Retinal pigment epithelial cell (primary cell): Measurements from ENCODE around the gene TRAIP.
"Not testable (repeated sequence)": the region's sequence is repeated elsewhere in the genome, so short reads cannot be mapped to it uniquely, and the experiment has no call there.

Source experiments
- DNase-seq: peaks from one replicate; pipeline ENCODE4 v3.0.0-alpha.2; 2010; ENCODE audit warnings: low read depth
- H3K4me3 ChIP-seq: 2 replicates; pipeline ENCODE4 v1.5.1; 2011; ENCODE audit warnings: mild to moderate bottlenecking, low read length, control low read depth, moderate library complexity
- CTCF ChIP-seq: conservative IDR thresholded peaks from 2 replicates; pipeline ENCODE4 v1.5.1; 2011; ENCODE audit warnings: low read depth, low read length, control low read depth, inconsistent platforms

TRAIP gene

GRCh38 chr3:49856181-49857005, at the start of gene TRAIP:
Gene TRAIP (minus strand): TSS chr3:49856564. CDS start chr3:49856453, 111 bp downstream.
- no peak for TF ChIP-seq CTCF
- H3K4me3 ChIP-seq, result peak within 1 kb of the TSS; percentile 83
- peak; percentile 62 for DNase-seq

GRCh38 chr3:49904448-49904847, 48.1 kb upstream of the TRAIP start:
- not testable (repeated sequence) for DNase-seq, H3K4me3 ChIP-seq

GRCh38 chr3:49903451-49904424, 47.4 kb upstream of the TRAIP start, which contains the start of gene MST1R:
Gene MST1R (minus strand): TSS chr3:49903873. CDS start chr3:49903609, 264 bp downstream.
- no peak for DNase-seq
- H3K4me3 ChIP-seq, result peak within 1 kb of the TSS; percentile 25
- no peak for TF ChIP-seq CTCF

DNA sequence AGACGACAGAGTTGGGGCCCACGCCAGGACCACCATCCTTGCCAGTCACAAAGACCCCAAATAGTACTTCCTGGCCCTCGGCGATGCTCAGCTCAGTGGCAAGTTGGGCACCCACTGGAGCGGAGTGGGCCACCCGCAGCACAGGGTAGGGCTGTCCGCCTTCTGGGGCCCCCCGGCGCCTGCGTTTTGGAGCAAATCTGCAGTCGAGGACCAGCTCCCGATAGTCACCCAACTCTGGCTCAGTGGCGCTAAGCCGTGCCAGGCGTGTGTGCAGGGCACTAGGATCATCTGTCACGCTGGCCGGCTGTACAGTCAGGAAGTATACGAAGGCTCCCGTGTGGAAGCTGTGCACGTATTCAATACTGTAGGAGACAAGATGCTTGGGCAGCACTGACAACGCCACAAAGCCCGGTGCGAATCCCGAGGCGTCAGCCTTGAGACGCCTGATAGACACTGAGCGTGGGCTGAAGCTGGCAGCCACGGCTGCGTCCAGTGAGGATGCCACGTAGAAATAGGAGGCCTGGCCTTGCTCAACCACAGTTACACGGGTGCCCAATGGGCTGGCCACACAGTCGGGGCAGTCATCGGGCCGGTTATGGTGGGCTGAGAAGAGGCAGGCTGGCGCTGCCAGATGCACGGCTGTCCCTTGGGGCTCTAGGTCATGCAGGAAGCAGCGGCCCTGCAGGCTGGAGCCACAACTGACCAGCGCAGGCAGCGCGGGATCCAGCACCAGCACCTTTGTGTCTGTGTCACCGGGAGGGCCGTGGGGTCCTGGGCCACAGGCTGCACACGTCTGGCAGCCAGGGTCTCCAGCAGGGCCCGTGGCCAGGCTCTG, 46.4 kb upstream of the TRAIP start:
- TF ChIP-seq CTCF, result no peak
- no peak for DNase-seq
- no peak overlapping the region for H3K4me3 ChIP-seq

GRCh38 chr3:49901366-49902339, 45.3 kb upstream of the TRAIP start:
- no peak for DNase-seq
- peak overlapping the region; percentile 4 for H3K4me3 ChIP-seq

More at GRCh38 chr3:49901366-49902339, 45.3 kb upstream of the TRAIP start:
- TF ChIP-seq CTCF, result no peak
